ENCODE measurements around the gene SPACA7. TPM values are rescaled to one million over a fixed set of nuclear protein-coding genes. Genes with fewer than 3 reads are reported as not detected.
"Not testable (repeated sequence)": the region's sequence is repeated elsewhere in the genome, so short reads cannot be mapped to it uniquely, and the experiment has no call there.

Gene SPACA7
- total RNA-seq, 1 donor from 2014 or later = not detected

- no peak for DNase-seq (ENCODE audit: low spot score)
Observed at GRCh38 chr13:112350300-112350699, 25.9 kb upstream of the SPACA7 start.

GRCh38 chr13:112351825-112352224, 24.3 kb upstream of the SPACA7 start:
- no peak for DNase-seq (ENCODE audit: low spot score)

- no peak for DNase-seq (ENCODE audit: low spot score)
Observed at GRCh38 chr13:112353856-112354255, 22.3 kb upstream of the SPACA7 start.

GRCh38 chr13:112354330-112355273, 21.6 kb upstream of the SPACA7 start:
- DNase-seq (ENCODE audit: low spot score) = no peak

- DNase-seq (ENCODE audit: low spot score) = no peak
Observed at GRCh38 chr13:112355274-112355838, 20.8 kb upstream of the SPACA7 start.

GRCh38 chr13:112356190-112356589, 20.0 kb upstream of the SPACA7 start:
- no peak for DNase-seq (ENCODE audit: low spot score)

GRCh38 chr13:112358156-112358555, 18.0 kb upstream of the SPACA7 start:
- DNase-seq (ENCODE audit: low spot score) = no peak

GRCh38 chr13:112362021-112362420, 14.1 kb upstream of the SPACA7 start:
- DNase-seq (ENCODE audit: low spot score) = no peak

- DNase-seq (ENCODE audit: low spot score) = no peak
Observed at GRCh38 chr13:112363867-112364528, 12.2 kb upstream of the SPACA7 start.

GRCh38 chr13:112366907-112367646, 9.1 kb upstream of the SPACA7 start:
- DNase-seq (ENCODE audit: low spot score) = no peak

- no peak for DNase-seq (ENCODE audit: low spot score)
Observed at GRCh38 chr13:112368883-112369282, 7.3 kb upstream of the SPACA7 start.

- no peak for DNase-seq (ENCODE audit: low spot score)
Observed at GRCh38 chr13:112370311-112370710, 5.8 kb upstream of the SPACA7 start.

- DNase-seq (ENCODE audit: low spot score) = no peak
Observed at GRCh38 chr13:112374271-112374670, 1.9 kb upstream of the SPACA7 start.

GRCh38 chr13:112391746-112392145, 15.6 kb downstream of the SPACA7 start:
- DNase-seq (ENCODE audit: low spot score) = no peak

GRCh38 chr13:112392719-112393118, 16.6 kb downstream of the SPACA7 start:
- DNase-seq (ENCODE audit: low spot score) = no peak

- not testable (repeated sequence) for DNase-seq (ENCODE audit: low spot score)
Observed at GRCh38 chr13:112395022-112395421, 18.9 kb downstream of the SPACA7 start.

- not testable (repeated sequence) for DNase-seq (ENCODE audit: low spot score)
Observed at GRCh38 chr13:112395941-112396340, 19.8 kb downstream of the SPACA7 start.

- DNase-seq (ENCODE audit: low spot score) = no peak
Observed at GRCh38 chr13:112397108-112397507, 21.0 kb downstream of the SPACA7 start.

- not testable (repeated sequence) for DNase-seq (ENCODE audit: low spot score)
Observed at GRCh38 chr13:112398347-112398746, 22.2 kb downstream of the SPACA7 start.

GRCh38 chr13:112409828-112410227, 33.7 kb downstream of the SPACA7 start:
- DNase-seq (ENCODE audit: low spot score) = not testable (repeated sequence)

GRCh38 chr13:112416647-112417046, 40.5 kb downstream of the SPACA7 start:
- DNase-seq (ENCODE audit: low spot score) = no peak

- DNase-seq (ENCODE audit: low spot score) = no peak
Observed at GRCh38 chr13:112417079-112417478, 40.9 kb downstream of the SPACA7 start.
